ENCODE results near the gene IGHMBP2.

The IGHMBP2 gene

DNA sequence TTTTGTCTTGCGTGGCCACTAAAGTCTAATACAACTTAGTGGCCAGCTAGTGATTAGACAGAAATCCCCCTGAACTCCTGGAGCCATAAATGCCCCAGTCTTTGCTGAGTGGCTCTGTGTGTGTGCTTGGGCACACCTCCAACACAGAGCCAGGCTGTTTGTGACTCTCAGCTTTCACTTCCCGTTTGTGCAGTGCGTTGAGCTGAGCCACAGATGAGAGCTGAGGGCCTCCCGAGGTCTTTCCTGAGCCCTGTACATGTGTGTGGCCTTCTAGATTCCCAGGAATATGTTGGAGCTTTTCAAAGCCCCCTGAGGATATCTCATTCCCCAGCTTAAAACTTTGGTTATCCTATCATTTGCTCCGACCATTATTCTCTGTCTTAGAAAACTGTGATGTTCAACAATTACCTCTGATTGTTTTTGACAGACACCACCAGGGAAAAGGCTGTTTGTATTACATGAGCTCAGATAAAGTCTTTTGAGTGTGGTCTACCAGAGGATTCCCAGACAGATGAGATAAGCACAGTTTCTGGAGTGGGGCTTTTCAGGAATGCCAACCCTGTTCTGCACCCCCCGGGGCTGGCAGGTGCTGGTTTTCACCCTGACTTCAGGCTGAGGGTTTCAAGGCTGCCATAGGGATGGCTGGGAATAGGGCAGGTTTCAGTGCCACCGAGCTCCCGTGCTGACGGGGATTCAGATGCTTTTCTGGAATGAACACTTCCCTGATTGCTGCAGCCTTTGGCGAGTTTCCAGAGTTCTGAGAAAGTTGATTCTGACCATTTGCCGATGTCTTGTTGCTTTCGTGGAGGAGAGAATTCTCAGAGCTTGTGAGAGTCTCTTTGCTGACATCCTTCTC, 23.8 kb downstream of the IGHMBP2 start:
- H3K27ac ChIP-seq (ENCODE audit: low read depth, low read length) = no peak overlapping the region
- H2AFZ ChIP-seq (ENCODE audit: low read length, unreplicated experiment) = no peak overlapping the region
- H3K4me3 ChIP-seq (ENCODE audit: low read depth, low read length) = no peak overlapping the region
- no peaks in the 10 kb centered on the region for H3K4me1 ChIP-seq (ENCODE audit: control insufficient read depth, insufficient read depth, low read length, unreplicated experiment)
- H3K79me2 ChIP-seq (ENCODE audit: control insufficient read depth, insufficient read depth, low read length, unreplicated experiment) = no peaks in the 10 kb centered on the region
- no peaks in the 10 kb centered on the region for H3K27me3 ChIP-seq (ENCODE audit: insufficient read depth, low read length)
- H3K36me3 ChIP-seq (ENCODE audit: insufficient read depth, low read length) = peaks cover 48% of the 10 kb centered on the region

DNA sequence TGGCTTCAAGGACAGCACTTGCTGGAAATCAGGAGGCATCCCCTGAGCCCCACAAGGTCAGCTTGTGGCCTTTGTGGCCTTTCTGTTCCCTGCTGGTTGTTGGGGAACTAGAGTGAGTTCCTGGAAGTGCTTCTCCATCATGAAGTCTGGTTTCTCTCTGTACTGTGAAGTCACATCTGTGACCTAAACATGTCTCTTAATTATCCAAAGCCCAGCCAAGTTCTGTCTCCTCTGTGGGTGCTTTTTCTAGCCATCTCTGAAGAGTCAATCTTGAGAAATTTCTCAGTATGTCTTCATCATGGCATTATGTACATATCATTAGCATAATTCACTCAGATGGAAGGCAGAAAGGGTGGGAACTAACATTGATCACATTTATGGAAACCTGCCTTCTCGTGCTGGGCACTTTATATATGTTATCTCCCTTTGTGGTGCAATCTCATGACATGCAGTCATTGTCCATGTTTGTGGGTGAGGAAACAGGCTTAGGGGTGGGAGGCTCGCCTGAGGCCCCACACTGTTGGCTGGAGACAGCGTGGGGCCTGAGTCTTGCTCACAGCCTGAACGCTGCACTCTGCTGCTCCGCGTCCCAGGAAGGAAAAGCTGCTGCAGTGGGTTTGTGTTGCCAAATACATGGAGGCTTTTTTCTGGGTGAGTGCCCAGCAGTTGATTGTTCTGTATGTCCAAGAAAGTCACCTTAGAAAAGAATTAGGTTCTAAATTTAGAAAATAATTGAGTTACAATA, 24.6 kb downstream of the IGHMBP2 start:
- H3K4me3 ChIP-seq (ENCODE audit: low read depth, low read length) = no peak overlapping the region
- no peaks in the 10 kb centered on the region for H3K27me3 ChIP-seq (ENCODE audit: insufficient read depth, low read length)
- no peak overlapping the region for H2AFZ ChIP-seq (ENCODE audit: low read length, unreplicated experiment)
- peaks cover 48% of the 10 kb centered on the region for H3K36me3 ChIP-seq (ENCODE audit: insufficient read depth, low read length)
- no peaks in the 10 kb centered on the region for H3K79me2 ChIP-seq (ENCODE audit: control insufficient read depth, insufficient read depth, low read length, unreplicated experiment)
- no peaks in the 10 kb centered on the region for H3K4me1 ChIP-seq (ENCODE audit: control insufficient read depth, insufficient read depth, low read length, unreplicated experiment)
- no peak overlapping the region for H3K27ac ChIP-seq (ENCODE audit: low read depth, low read length)

DNA sequence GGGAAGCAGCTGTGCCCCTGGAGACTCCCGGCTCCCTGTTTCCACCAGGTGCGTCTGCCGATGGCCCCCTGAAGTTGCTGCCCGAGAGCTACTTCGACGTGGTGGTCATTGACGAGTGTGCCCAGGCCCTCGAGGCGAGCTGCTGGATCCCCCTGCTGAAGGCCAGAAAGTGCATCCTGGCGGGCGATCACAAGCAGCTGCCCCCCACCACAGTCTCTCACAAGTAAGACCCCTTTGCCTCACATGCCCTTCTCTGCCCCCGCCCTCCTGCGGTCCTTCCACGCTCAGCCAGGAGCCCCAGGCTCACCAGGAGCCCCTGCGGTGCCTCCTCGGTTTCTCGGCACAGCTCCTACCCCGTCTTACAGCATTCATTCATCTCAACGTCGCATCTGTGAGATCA, 25.4 kb downstream of the IGHMBP2 start:
- peaks cover 48% of the 10 kb centered on the region for H3K36me3 ChIP-seq (ENCODE audit: insufficient read depth, low read length)
- H3K27me3 ChIP-seq (ENCODE audit: insufficient read depth, low read length) = no peaks in the 10 kb centered on the region
- no peak overlapping the region for H2AFZ ChIP-seq (ENCODE audit: low read length, unreplicated experiment)
- no peak overlapping the region for H3K27ac ChIP-seq (ENCODE audit: low read depth, low read length)
- no peaks in the 10 kb centered on the region for H3K79me2 ChIP-seq (ENCODE audit: control insufficient read depth, insufficient read depth, low read length, unreplicated experiment)
- no peaks in the 10 kb centered on the region for H3K4me1 ChIP-seq (ENCODE audit: control insufficient read depth, insufficient read depth, low read length, unreplicated experiment)
- H3K4me3 ChIP-seq (ENCODE audit: low read depth, low read length) = no peak overlapping the region

DNA sequence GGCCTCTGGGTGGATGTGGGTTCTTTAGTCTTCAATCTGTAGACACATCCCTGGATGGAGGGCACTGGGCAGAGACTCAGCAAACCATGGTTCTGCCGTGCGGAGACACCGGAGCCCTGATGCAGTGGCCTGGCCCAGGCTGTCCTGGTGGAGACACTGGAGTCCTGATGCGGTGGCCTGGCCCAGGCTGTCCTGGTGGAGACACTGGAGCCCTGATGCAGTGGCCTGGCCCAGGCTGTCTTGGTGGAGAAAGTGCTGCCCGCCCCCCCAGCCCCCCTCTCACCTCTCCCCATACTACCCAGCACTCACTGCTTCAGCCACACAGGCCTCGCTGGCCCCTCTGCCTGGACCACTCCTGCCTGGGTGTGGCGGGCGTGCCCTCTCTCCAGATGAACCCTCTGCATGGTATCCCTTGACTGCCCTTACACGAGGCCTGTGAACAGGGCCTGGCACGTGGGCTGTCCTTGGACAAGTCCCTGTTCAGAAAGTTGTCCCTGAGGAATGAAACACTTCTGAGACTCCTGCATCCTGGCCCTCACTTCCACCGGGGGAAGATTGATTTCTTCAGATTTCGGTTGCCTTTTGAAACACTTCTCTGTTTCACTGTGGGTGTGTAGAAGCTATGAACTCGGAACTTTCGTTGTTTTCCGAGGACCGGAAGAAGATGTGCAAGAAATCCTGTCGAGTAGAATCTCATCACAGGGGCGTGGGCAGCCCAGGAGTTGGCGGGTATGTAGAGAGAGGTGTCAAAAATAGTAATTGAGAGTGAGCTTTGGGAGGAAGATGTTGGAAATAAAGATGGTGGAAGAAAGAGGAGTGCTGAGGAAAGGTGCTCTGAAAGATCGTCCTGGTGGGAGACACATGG, 26.2 kb downstream of the IGHMBP2 start:
- Histone ChIP-seq H3K27me3 (ENCODE audit: insufficient read depth, low read length) (no peaks in the 10 kb centered on the region), H3K36me3 (ENCODE audit: insufficient read depth, low read length) (peaks cover 42% of the 10 kb centered on the region), H3K79me2 (ENCODE audit: control insufficient read depth, insufficient read depth, low read length, unreplicated experiment) (no peaks in the 10 kb centered on the region), H2AFZ (ENCODE audit: low read length, unreplicated experiment) (no peak overlapping the region), H3K4me3 (ENCODE audit: low read depth, low read length) (no peak overlapping the region), H3K27ac (ENCODE audit: low read depth, low read length) (no peak overlapping the region), H3K4me1 (ENCODE audit: control insufficient read depth, insufficient read depth, low read length, unreplicated experiment) (no peaks in the 10 kb centered on the region)

DNA sequence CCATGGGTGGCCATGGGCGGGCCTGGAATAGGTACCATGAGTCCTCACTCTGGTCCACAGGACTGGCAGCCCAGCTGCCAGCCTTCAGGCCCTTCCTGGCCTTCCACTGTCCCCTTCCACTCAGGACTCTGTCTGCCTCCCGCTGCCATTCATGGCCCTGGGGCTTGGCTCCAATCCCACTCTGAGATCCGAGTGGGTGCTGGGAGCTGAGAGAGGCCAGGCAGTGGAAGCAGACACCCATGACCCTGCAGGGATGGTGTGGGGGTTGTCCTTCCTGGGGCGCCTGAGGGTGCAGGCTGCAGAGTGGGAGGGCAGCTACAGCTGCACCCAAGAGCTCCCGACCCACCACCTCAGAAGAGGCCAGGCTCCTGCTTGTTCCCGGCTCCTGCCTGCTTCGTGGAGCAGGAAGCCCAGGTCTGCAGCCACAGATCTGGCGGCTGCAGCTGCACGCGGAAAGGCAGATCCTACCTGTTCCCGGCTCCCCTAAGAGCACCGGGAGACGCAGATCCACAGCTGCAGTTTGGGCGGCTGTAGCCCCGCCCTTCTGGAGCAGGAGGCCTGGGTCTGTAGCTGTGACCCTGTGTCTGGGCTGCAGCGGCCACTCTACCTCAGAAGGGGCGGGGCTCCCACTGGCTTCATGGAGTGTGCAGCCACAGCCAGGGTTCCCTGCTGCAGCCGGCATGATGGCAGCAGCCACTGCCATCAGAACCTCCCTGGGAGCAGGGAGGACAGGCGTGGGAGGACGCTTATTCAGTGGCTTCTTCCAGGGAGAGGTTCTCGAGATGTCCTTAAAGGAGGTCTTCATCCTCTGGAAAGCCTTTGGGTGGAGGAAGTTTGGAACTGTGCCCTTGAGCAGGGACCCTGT, 27.5 kb downstream of the IGHMBP2 start:
- Histone ChIP-seq H3K79me2 (ENCODE audit: control insufficient read depth, insufficient read depth, low read length, unreplicated experiment) (no peaks in the 10 kb centered on the region), H3K4me1 (ENCODE audit: control insufficient read depth, insufficient read depth, low read length, unreplicated experiment) (no peaks in the 10 kb centered on the region), H2AFZ (ENCODE audit: low read length, unreplicated experiment) (no peak overlapping the region), H3K27me3 (ENCODE audit: insufficient read depth, low read length) (no peaks in the 10 kb centered on the region), H3K27ac (ENCODE audit: low read depth, low read length) (no peak overlapping the region), H3K4me3 (ENCODE audit: low read depth, low read length) (no peak overlapping the region), H3K36me3 (ENCODE audit: insufficient read depth, low read length) (peaks cover 29% of the 10 kb centered on the region)

DNA sequence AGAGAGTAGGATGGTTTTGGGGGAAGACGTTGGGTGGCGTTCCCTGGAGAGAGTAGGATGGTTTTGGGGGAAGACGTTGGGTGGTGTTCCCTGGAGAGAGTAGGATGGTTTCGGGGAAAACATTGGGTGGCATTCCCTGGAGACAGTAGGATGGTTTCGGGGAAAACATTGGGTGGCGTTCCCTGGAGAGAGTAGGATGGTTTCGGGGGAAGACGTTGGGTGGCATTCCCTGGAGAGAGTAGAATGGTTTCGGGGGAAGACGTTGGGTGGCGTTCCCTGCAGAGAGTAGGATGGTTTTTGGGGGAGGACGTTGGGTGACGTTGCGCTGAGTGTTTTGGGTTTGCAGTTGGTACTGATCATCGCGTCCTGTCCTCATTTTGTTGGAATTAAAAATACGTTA, 28.2 kb downstream of the IGHMBP2 start:
- no peak overlapping the region for H3K4me3 ChIP-seq (ENCODE audit: low read depth, low read length)
- H3K79me2 ChIP-seq (ENCODE audit: control insufficient read depth, insufficient read depth, low read length, unreplicated experiment) = no peaks in the 10 kb centered on the region
- peaks cover 26% of the 10 kb centered on the region for H3K36me3 ChIP-seq (ENCODE audit: insufficient read depth, low read length)

DNA sequence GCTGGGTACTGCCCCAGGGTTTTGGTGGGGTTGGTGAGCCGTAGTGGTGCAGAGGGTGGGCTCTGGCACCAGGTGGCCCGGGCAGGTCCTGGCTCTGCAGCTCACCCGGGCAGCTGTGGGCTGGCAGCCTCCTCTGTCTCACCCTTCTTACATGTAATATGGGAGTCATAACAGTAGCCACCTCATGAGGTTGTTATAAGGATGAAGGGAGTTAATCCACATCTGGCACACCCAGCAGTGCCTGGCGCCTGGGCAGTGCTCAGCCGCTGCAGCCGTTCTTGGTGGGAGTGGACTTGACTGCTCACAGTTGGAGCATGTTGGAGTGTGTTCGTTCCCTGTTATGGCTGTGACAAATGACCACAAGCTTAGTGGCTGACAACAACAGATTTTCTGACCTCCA, 28.7 kb downstream of the IGHMBP2 start:
- Histone ChIP-seq H3K4me3 (ENCODE audit: low read depth, low read length) (no peak overlapping the region), H3K36me3 (ENCODE audit: insufficient read depth, low read length) (peaks cover 27% of the 10 kb centered on the region)

More for the DNA sequence above, 28.2 kb downstream of the IGHMBP2 start:
- Histone ChIP-seq H2AFZ (ENCODE audit: low read length, unreplicated experiment) (no peak overlapping the region), H3K4me1 (ENCODE audit: control insufficient read depth, insufficient read depth, low read length, unreplicated experiment) (no peaks in the 10 kb centered on the region), H3K27ac (ENCODE audit: low read depth, low read length) (no peak overlapping the region), H3K27me3 (ENCODE audit: insufficient read depth, low read length) (no peaks in the 10 kb centered on the region)

DNA sequence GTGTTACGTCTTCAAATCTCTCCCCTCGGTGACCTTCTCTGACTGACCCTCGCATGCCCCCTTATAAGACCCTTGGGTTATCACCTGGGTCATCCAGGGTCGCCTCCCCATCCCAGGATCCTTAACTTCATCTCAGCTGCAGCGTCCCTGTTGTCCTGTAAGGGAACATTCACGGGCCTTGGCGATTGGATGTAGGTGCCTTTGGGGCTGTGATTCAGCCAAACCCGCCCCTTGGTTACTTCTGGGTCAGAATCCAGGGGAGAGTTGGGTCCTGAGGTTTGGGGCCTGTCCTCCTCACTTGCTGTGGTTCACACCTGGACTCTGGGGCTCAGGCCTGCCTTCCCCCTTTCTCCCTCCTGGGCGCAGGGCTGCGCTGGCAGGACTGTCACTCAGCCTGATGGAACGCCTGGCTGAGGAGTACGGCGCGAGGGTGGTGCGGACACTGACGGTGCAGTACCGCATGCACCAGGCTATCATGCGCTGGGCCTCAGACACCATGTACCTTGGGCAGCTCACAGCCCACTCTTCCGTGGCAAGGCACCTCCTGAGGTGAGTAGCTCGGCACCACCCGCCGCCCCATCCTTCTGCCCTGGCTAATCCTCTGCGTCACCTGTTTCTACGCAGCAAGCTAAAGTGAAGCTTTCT, 29.4 kb downstream of the IGHMBP2 start:
- no peaks in the 10 kb centered on the region for H3K4me1 ChIP-seq (ENCODE audit: control insufficient read depth, insufficient read depth, low read length, unreplicated experiment)
- H3K4me3 ChIP-seq (ENCODE audit: low read depth, low read length) = no peak overlapping the region
- no peaks in the 10 kb centered on the region for H3K79me2 ChIP-seq (ENCODE audit: control insufficient read depth, insufficient read depth, low read length, unreplicated experiment)
- no peak overlapping the region for H2AFZ ChIP-seq (ENCODE audit: low read length, unreplicated experiment)
- H3K27ac ChIP-seq (ENCODE audit: low read depth, low read length) = no peak overlapping the region
- H3K36me3 ChIP-seq (ENCODE audit: insufficient read depth, low read length) = peaks cover 24% of the 10 kb centered on the region; the same call in 1 of the 2 replicates
- no peaks in the 10 kb centered on the region for H3K27me3 ChIP-seq (ENCODE audit: insufficient read depth, low read length)

More for the DNA sequence above, 28.7 kb downstream of the IGHMBP2 start:
- Histone ChIP-seq H2AFZ (ENCODE audit: low read length, unreplicated experiment) (no peak overlapping the region), H3K27me3 (ENCODE audit: insufficient read depth, low read length) (no peaks in the 10 kb centered on the region), H3K4me1 (ENCODE audit: control insufficient read depth, insufficient read depth, low read length, unreplicated experiment) (no peaks in the 10 kb centered on the region), H3K27ac (ENCODE audit: low read depth, low read length) (no peak overlapping the region), H3K79me2 (ENCODE audit: control insufficient read depth, insufficient read depth, low read length, unreplicated experiment) (no peaks in the 10 kb centered on the region)

DNA sequence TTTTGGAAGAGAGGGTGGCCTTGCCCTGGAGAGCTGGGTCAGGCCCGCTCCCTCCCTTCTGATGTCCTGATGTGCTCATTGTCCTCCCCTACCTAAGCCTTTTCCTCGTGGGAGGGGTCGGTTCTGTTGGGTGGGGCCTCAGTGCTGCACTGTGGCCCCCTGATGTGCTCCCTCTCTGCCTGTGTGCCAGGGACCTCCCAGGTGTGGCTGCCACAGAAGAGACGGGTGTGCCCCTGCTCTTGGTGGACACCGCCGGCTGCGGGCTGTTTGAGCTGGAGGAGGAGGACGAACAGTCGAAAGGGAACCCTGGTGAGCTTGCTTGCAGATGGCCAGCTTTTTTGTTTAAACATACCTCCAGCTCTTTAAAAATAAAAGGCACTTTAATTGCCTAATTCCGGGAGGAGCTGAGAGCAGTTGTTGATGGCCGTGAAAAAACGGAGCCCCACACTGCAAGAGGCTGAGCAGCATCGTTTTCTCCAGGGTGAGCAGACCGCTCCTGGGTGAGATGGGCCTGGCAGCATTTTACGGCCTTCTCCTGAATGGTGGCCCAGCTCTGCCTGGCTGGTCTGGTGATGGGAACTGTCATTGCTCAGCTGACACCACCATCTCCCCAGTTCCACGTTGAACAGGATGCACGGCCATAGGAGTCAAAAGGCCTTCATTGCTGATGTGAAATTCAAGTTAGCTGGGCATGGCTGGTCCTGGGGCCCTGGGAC, 30.1 kb downstream of the IGHMBP2 start:
- no peak overlapping the region for H3K27ac ChIP-seq (ENCODE audit: low read depth, low read length)
- H3K4me1 ChIP-seq (ENCODE audit: control insufficient read depth, insufficient read depth, low read length, unreplicated experiment) = no peaks in the 10 kb centered on the region
- H3K27me3 ChIP-seq (ENCODE audit: insufficient read depth, low read length) = no peaks in the 10 kb centered on the region
- no peak overlapping the region for H2AFZ ChIP-seq (ENCODE audit: low read length, unreplicated experiment)
- no peak overlapping the region for H3K4me3 ChIP-seq (ENCODE audit: low read depth, low read length)
- H3K36me3 ChIP-seq (ENCODE audit: insufficient read depth, low read length) = peaks cover 24% of the 10 kb centered on the region; the same call in 1 of the 2 replicates
- no peaks in the 10 kb centered on the region for H3K79me2 ChIP-seq (ENCODE audit: control insufficient read depth, insufficient read depth, low read length, unreplicated experiment)

All from ACC112 (cell line).